ENCODE results near the gene DBNDD1.

The DBNDD1 gene

GRCh38 chr16:89962754-89963498 lies 56.3 kb downstream of the DBNDD1 start:
- DNase-seq (ENCODE audit: low read depth in 2 of 2): no peak

DNA sequence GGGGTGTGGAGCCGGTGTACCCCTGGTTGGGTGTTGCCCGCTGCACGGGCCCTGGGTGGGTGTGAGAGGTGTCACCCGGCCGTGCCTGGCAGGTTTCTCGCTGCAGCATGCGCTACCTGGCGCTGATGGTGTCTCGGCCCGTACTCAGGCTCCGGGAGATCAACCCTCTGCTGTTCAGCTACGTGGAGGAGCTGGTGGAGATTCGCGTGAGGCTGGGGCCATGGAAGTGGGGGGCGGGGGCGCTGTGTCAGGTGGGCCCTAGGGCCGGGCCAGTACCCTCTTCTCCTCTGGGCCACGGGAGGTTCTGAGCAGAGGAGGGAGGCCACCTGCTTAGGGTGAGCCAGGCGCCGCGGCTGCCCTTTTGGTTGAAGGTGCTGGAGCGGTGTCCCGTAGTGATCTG lies 57.3 kb downstream of the DBNDD1 start:
- no peak for DNase-seq (ENCODE audit: low read depth in 2 of 2)

DNA sequence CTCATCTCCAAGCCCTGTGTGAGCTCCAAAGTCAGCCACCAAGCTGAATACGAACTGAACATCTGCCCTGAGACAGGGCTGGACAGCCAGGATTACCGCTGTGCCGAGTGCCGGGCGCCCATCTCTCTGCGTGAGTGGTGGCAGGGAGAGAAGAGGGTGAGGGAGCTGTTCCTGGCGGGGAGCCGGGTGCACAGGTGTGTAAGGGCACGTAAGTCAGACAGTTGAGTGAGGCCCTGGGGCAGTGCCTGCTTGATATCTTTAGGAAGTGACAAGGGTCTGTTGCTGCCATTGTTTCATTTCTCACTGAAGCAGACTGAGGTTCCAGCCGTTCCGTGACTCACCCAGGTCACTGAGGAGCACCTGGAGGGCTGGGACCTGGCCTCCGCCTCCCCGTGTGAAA lies 58.3 kb downstream of the DBNDD1 start:
- no peak for DNase-seq (ENCODE audit: low read depth in 2 of 2)

- DNase-seq (ENCODE audit: low read depth in 2 of 2): no peak
Observed at GRCh38 chr16:89958596-89958995, 60.7 kb downstream of the DBNDD1 start.

DNA sequence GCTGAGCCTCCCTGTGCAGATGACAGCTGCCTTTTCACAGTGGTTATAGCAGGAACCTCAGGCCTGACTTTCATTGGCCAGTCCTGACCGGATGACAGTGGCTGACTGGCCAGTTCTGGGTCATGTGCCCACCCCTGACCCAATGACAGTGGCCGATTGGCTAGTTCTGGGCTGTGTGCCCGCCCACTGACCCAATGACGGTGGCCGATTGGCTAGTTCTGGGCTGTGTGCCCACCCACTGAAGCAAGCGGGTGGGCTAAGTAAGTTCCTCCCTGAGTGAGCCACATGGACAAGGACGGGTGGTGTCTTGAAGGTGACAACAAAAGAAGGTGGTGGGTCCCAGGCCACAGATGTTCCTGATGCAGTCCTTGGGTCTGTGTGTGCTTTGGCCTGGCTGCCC lies 61.2 kb downstream of the DBNDD1 start:
- no peak for DNase-seq (ENCODE audit: low read depth in 2 of 2)

GRCh38 chr16:89957216-89957785 lies 62.0 kb downstream of the DBNDD1 start:
- DNase-seq (ENCODE audit: low read depth in 2 of 2): no peak

DNA sequence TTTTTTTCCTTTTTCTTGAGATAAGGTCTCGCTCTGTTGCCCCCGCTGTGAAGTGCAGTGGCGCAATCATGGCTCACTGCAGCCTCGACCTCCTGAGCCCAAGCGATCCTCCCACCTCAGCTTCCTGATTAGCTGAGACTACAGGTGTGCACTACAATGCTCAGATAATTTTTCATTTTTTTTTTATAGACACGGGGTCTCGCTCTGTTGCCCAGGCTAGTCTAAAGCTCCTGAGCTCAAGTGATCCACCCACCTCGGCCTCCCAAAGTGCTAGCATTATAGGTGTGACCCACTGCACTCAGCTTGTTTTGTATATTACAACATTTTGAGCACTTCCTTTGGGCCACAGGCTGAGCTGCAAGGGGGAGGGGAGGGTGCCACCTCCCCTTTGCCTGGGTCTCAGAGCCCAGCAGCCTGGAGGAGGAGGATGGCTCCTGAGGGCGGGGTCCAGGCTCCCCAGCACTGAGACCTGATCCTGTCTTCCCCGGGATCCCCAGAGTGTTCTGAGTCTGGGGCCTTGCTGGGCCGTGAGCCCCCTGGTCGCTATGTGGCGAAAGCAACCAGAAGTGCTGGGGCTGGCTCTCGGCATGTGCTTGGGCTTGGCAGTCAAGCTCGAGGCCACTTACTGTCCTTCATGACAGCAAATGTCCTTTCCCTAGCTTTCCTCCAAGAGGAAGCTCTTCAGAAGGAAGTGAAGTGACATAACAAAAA lies 62.6 kb downstream of the DBNDD1 start:
- DNase-seq (ENCODE audit: low read depth in 2 of 2): no peak

GRCh38 chr16:89955001-89955685 lies 64.1 kb downstream of the DBNDD1 start:
- no peak for DNase-seq (ENCODE audit: low read depth in 2 of 2)
